Glomerular visceral epithelial cell (primary cell): ENCODE data around the gene ANKRD6.

Experiments used
- DNase-seq: peaks from one replicate; pipeline ENCODE4 v3.0.0-alpha.2; 2016; ENCODE audit errors: extremely low spot score

The ANKRD6 gene

GRCh38 chr6:89471287-89471867 lies 38.4 kb downstream of the ANKRD6 start:
- DNase-seq = no peak

- no peak for DNase-seq
These were observed 42.1 kb downstream of the ANKRD6 start for GRCh38 chr6:89475101-89475500.

- DNase-seq = peak; percentile 31
These were observed 42.7 kb downstream of the ANKRD6 start for GRCh38 chr6:89475634-89476033.

- no peak for DNase-seq
These were observed 46.9 kb downstream of the ANKRD6 start for GRCh38 chr6:89479897-89480296.

- DNase-seq = no peak
These were observed 48.7 kb downstream of the ANKRD6 start for GRCh38 chr6:89481695-89482094.

GRCh38 chr6:89482126-89482525 lies 49.2 kb downstream of the ANKRD6 start:
- DNase-seq = no peak

- no peak for DNase-seq
These were observed 50.3 kb downstream of the ANKRD6 start for GRCh38 chr6:89483111-89483720.

- DNase-seq = no peak
These were observed 52.4 kb downstream of the ANKRD6 start for GRCh38 chr6:89485320-89485719.

- no peak for DNase-seq
These were observed 54.9 kb downstream of the ANKRD6 start for GRCh38 chr6:89487864-89488263.

GRCh38 chr6:89488438-89488837 lies 55.5 kb downstream of the ANKRD6 start:
- no peak for DNase-seq

GRCh38 chr6:89489078-89489477 lies 56.1 kb downstream of the ANKRD6 start:
- DNase-seq = no peak

- no peak for DNase-seq
These were observed 59.2 kb downstream of the ANKRD6 start for GRCh38 chr6:89492025-89492640.

- no peak for DNase-seq
These were observed 61.3 kb downstream of the ANKRD6 start for GRCh38 chr6:89494131-89494793.

- no peak for DNase-seq
These were observed 63.1 kb downstream of the ANKRD6 start for GRCh38 chr6:89495961-89496535.

- no peak for DNase-seq
These were observed 67.7 kb downstream of the ANKRD6 start for GRCh38 chr6:89500611-89501010.

- DNase-seq = no peak
These were observed 68.3 kb downstream of the ANKRD6 start for GRCh38 chr6:89501222-89501621.

GRCh38 chr6:89501753-89502152 lies 68.8 kb downstream of the ANKRD6 start:
- no peak for DNase-seq

- DNase-seq = no peak
These were observed 70.7 kb downstream of the ANKRD6 start for GRCh38 chr6:89503641-89504040.

GRCh38 chr6:89505847-89506246 lies 72.9 kb downstream of the ANKRD6 start:
- DNase-seq = no peak

- no peak for DNase-seq
These were observed 74.0 kb downstream of the ANKRD6 start for GRCh38 chr6:89506716-89507617.

GRCh38 chr6:89508755-89509563 lies 76.0 kb downstream of the ANKRD6 start:
- DNase-seq = peak; percentile 11
